Activated CD8-positive, alpha-beta T cell treated with anti-CD3 and anti-CD28 coated beads for 36 hours (primary cell): ENCODE results near the gene APOA1. TPM values are rescaled to one million over a fixed set of nuclear protein-coding genes. Genes with fewer than 3 reads are reported as not detected.

Experiments
- ATAC-seq: fragments of 200-7000 bp; cut with Tn5 transposase; one replicate; pipeline ENCODE4 v1.10.0; 2021; ENCODE audit warnings: mild to moderate bottlenecking, moderate library complexity
- CTCF ChIA-PET: fragments of 350-600 bp; sonication (Branson Sonifier 250); formaldehyde crosslinking; loops from one replicate; lab custom pipeline; 2021; ENCODE audit warnings: antibody characterized with exemption; lab: Charles Lee
- POLR2A ChIA-PET: fragments of 350-600 bp; sonication (Branson Sonifier 250); formaldehyde crosslinking; loops from one replicate; lab custom pipeline; 2021; ENCODE audit warnings: antibody characterized with exemption; lab: Charles Lee
- DNase-seq: peaks from one replicate; pipeline ENCODE4 v3.0.0-alpha.2; 2020
- H3K27ac Mint-ChIP-seq: one replicate; pipeline ENCODE4 v1.8.0; 2021; ENCODE audit warnings: mild to moderate bottlenecking, mixed read lengths
- H3K27me3 Mint-ChIP-seq: one replicate; pipeline ENCODE4 v1.8.0; 2021; ENCODE audit warnings: mixed read lengths
- H3K36me3 Mint-ChIP-seq: one replicate; pipeline ENCODE4 v1.8.0; 2021; ENCODE audit warnings: low read depth, mixed read lengths
- H3K4me1 Mint-ChIP-seq: one replicate; pipeline ENCODE4 v1.8.0; 2021; ENCODE audit warnings: low read depth, mixed read lengths
- H3K4me3 Mint-ChIP-seq: one replicate; pipeline ENCODE4 v1.8.0; 2021; ENCODE audit warnings: mild to moderate bottlenecking, moderate library complexity, mixed read lengths
- H3K9me3 Mint-ChIP-seq: one replicate; pipeline ENCODE4 v1.8.0; 2021; ENCODE audit warnings: mixed read lengths
- CTCF ChIP-seq: fragments of 200-600 bp; IDR thresholded peaks from one replicate; pipeline ENCODE4 v1.8.0; 2022; ENCODE audit warnings: antibody characterized with exemption, mild to moderate bottlenecking
- intact Hi-C: fragments of 100-400 bp; cut with micrococcal nuclease; formaldehyde crosslinking; loops from one replicate; pipeline ENCODE4 v1.10.0; 2022
- total RNA-seq, 2 experiments: library from RNA; stranded (reverse); gene quantifications; one replicate each; pipeline ENCODE4 v1.2.3, GENCODE V29; 2021

The APOA1 gene
- total RNA-seq, 2 experiments from 2014 or later = not detected

- H3K27me3 Mint-ChIP-seq = no peaks in the 10 kb centered on the region
- no peaks in the 10 kb centered on the region for H3K9me3 Mint-ChIP-seq
- peaks cover 4% of the 10 kb centered on the region for H3K4me1 Mint-ChIP-seq
- ATAC-seq = no peak
- H3K36me3 Mint-ChIP-seq = no peaks in the 10 kb centered on the region
- ChIA-PET CTCF (interaction anchor here (1.4 to 4.0 kb wide), 3 partner anchors 20 to 393 kb away, joined by 5 to 14 read pairs (median 7); partner anchors contain the start of gene APOA5), POLR2A (no interaction called here)
- H3K4me3 Mint-ChIP-seq = no peak overlapping the region
- DNase-seq = no peak
- intact Hi-C loops = no loop called here
- H3K27ac Mint-ChIP-seq = no peak overlapping the region
- no peak for TF ChIP-seq CTCF
Observed at GRCh38 chr11:116833491-116833815, 4.0 kb downstream of the APOA1 start.

GRCh38 chr11:116832350-116833290, 4.8 kb downstream of the APOA1 start:
- Mint-ChIP-seq H3K27me3 (no peaks in the 10 kb centered on the region), H3K27ac (no peak overlapping the region), H3K4me1 (peaks cover 4% of the 10 kb centered on the region), H3K36me3 (no peaks in the 10 kb centered on the region), H3K9me3 (no peaks in the 10 kb centered on the region), H3K4me3 (no peak overlapping the region)
- POLR2A ChIA-PET = no interaction called here
- CTCF ChIA-PET = interaction anchor here (1.1 to 2.5 kb wide), 3 partner anchors 42 to 394 kb away, joined by 3 to 7 read pairs (median 5); partner anchors contain the start of gene APOA5
- ATAC-seq = no peak
- TF ChIP-seq CTCF = no peak
- DNase-seq = no peak
- intact Hi-C loops = no loop called here

GRCh38 chr11:116831790-116832349, 5.6 kb downstream of the APOA1 start:
- Mint-ChIP-seq H3K4me3 (no peak overlapping the region), H3K27ac (no peak overlapping the region), H3K4me1 (peaks cover 4% of the 10 kb centered on the region), H3K27me3 (no peaks in the 10 kb centered on the region), H3K9me3 (no peaks in the 10 kb centered on the region), H3K36me3 (no peaks in the 10 kb centered on the region)
- CTCF ChIA-PET = interaction anchor here (2.5 kb wide), 1 partner anchor 395 kb away, joined by 7 read pairs; no protein-coding TSS in a partner anchor
- POLR2A ChIA-PET = no interaction called here
- no peak for TF ChIP-seq CTCF
- DNase-seq = no peak
- no peak for ATAC-seq
- intact Hi-C loops = no loop called here

- intact Hi-C loops = no loop called here
- Mint-ChIP-seq H3K27ac (no peak overlapping the region), H3K4me3 (no peak overlapping the region), H3K27me3 (no peaks in the 10 kb centered on the region), H3K4me1 (no peaks in the 10 kb centered on the region), H3K9me3 (no peaks in the 10 kb centered on the region), H3K36me3 (no peaks in the 10 kb centered on the region)
- ATAC-seq (no peak), DNase-seq (no peak)
- ChIA-PET POLR2A (interaction anchor here (1.0 kb wide), 1 partner anchor 8 kb away, joined by 3 read pairs; no protein-coding TSS in a partner anchor), CTCF (no interaction called here)
- no peak for TF ChIP-seq CTCF
Observed at GRCh38 chr11:116830184-116830912, 7.1 kb downstream of the APOA1 start.
